Esophagus squamous epithelium (tissue), 4 donors: ENCODE data around the gene FCN1.

ENCODE experiments used
- CTCF ChIP-seq, 6 experiments: fragments of 450-650 bp in 4 of 6; fragments of 200-600 bp in 2 of 6; sonication (generic) in 2 of 6; IDR thresholded peaks; one replicate each; pipeline ENCODE4 v1.5.1; 2016 to 2019; ENCODE audit warnings: antibody characterized with exemption in 6 of 6, mild to moderate bottlenecking in 4 of 6, moderate library complexity in 4 of 6
- POLR2A ChIP-seq, 4 donors: fragments of 450-650 bp; IDR thresholded peaks; one replicate each; pipeline ENCODE4 v1.6.1; 2017; ENCODE audit warnings: antibody characterized with exemption in 4 of 4, mild to moderate bottlenecking in 4 of 4, moderate library complexity in 3 of 4

DNA sequence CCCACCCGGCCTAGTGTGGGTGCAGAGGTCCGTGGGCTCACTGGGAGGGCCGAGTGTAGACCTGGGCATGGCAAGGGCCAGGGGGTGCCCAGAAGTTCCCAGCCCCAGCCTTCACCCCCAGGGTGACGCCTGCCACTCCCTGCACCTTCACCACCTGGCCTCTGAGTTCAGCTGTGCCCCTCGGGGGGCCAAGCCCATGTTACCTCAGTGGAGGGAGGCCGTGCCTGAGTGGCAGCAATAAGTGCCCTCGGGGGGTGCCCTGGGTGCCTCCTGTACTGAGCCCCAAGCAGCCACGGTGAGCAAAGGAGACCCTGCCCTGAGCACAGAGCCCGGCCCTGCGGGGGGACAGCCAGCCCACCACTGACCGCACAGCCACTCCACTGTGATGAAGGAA, 47.4 kb downstream of the FCN1 start:
- TF ChIP-seq POLR2A (IDR thresholded peaks at IDR 0.05) (no peak), CTCF (IDR thresholded peaks at IDR 0.05) (no peak)
